ENCODE data around the gene AHRR. TPM values are rescaled to one million over a fixed set of nuclear protein-coding genes. Genes with fewer than 3 reads are reported as not detected.

The AHRR gene
- total and polyA plus RNA-seq, 2 of the 4 experiments (the other 2 are of a cell fraction), result 15.6 to 37.1 TPM

GRCh38 chr5:463952-464351 is 142.4 kb downstream of the AHRR start:
- Histone ChIP-seq H2BK120ac (ENCODE audit: low read depth, low read length) (no peak overlapping the region), H3K9me3 (ENCODE audit: control insufficient read depth, insufficient read depth, low read length) (no peaks in the 10 kb centered on the region), H2BK15ac (ENCODE audit: low read depth, low read length) (no peak overlapping the region), H3K4ac (ENCODE audit: low read depth, low read length) (no peak overlapping the region), H2BK20ac (ENCODE audit: low read depth, low read length) (no peak overlapping the region), H3K79me1 (ENCODE audit: low read depth in 1 of 2, low read length in 2 of 2) (peaks cover 4 to 21% of the 10 kb centered on the region in 2 experiments), H2AK9ac (replicated peaks; ENCODE audit: low read depth, low read length, poor library complexity) (no peak overlapping the region), H3K14ac (replicated peaks; ENCODE audit: low read depth, low read length) (no peak overlapping the region), H3K9ac (ENCODE audit: low read depth, low read length) (no peak overlapping the region), H4K8ac (ENCODE audit: low read depth in 2 of 2, low read length in 2 of 2) (no peak overlapping the region), H3K56ac (ENCODE audit: extremely low read depth, insufficient read depth, low read length) (no peak overlapping the region), H3K4me3 (ENCODE audit: insufficient read depth, low read depth, low read length) (no peak overlapping the region), H3K27me3 (ENCODE audit: control insufficient read depth, insufficient read depth, low read length) (no peaks in the 10 kb centered on the region), H3K36me3 (ENCODE audit: control insufficient read depth, insufficient read depth, low read length) (peaks cover 61% of the 10 kb centered on the region), H2BK5ac (ENCODE audit: low read depth, low read length, poor library complexity, severe bottlenecking) (no peak overlapping the region), H3K9me1 (ENCODE audit: insufficient read depth, low read length) (peaks cover 6% of the 10 kb centered on the region; the same call in 1 of the 2 replicates), H4K91ac (ENCODE audit: insufficient read depth, low read depth, low read length) (no peak overlapping the region), H2AK5ac (ENCODE audit: low read depth, low read length) (no peak overlapping the region), H3K4me1 (ENCODE audit: control insufficient read depth, insufficient read depth, low read length) (no peaks in the 10 kb centered on the region), H3K23ac (ENCODE audit: low read depth, low read length) (no peak overlapping the region), H3K4me2 (ENCODE audit: low read depth, low read length) (no peak overlapping the region), H4K20me1 (ENCODE audit: insufficient read depth, low read length) (0 out of 2 replicates have a peak, but pooled peaks cover 3% of the 10 kb centered on the region), H3K27ac (ENCODE audit: insufficient read depth, low read length) (no peak overlapping the region), H2AFZ (replicated peaks; ENCODE audit: low read length, poor library complexity) (no peak overlapping the region), H3K18ac (ENCODE audit: low read depth, low read length) (no peak overlapping the region), H4K5ac (ENCODE audit: low read depth, low read length) (no peak overlapping the region)
- POLR2A ChIA-PET (ENCODE audit: unreplicated experiment), result no interaction called here
- intact Hi-C loops (cut with micrococcal nuclease), result no loop called here
- in situ Hi-C loops (cut with MboI; ENCODE audit: low sequenced_read_pairs), result no loop called here
- DNase-seq (no peak), ATAC-seq (ENCODE audit: low read depth) (no peak)
- no peak for TF ChIP-seq BHLHE40 (IDR thresholded peaks at IDR 0.05; ENCODE audit: low read depth, low read length)
- no peak for TF ChIP-seq CEBPB (IDR thresholded peaks at IDR 0.05; ENCODE audit: low read depth, low read length)
- TF ChIP-seq MAZ (IDR thresholded peaks at IDR 0.05; ENCODE audit: borderline replicate concordance, low read depth, low read length), result no peak
- no peak for TF ChIP-seq FOS (IDR thresholded peaks at IDR 0.05; ENCODE audit: low read depth, low read length)
- TF ChIP-seq SMC3 (IDR thresholded peaks at IDR 0.05; ENCODE audit: low read depth, low read length), result no peak
- 95% methylated on average over 6 of the region's 18 CpGs; no CpG with 5 or more reads in 1 of the 2 experiments for WGBS, 2 experiments (ENCODE audit: extremely low coverage in 2 of 2, insufficient read length in 1 of 2)
- dilution Hi-C loops (cut with HindIII; ENCODE audit: low sequenced_read_pairs, unreplicated experiment), result no loop called here
- BruUV-seq (replicated peaks), result no TSS peak
- CTCF ChIA-PET, result interaction anchor here (2.0 kb wide), 1 partner anchor 17 kb away, joined by 4 read pairs; no protein-coding TSS in a partner anchor
